ENCODE measurements around the gene ATCAY. TPM values are rescaled to one million over a fixed set of nuclear protein-coding genes. Genes with fewer than 3 reads are reported as not detected.

ATCAY gene
- total RNA-seq, 1 donor from 2014 or later = not detected

DNA sequence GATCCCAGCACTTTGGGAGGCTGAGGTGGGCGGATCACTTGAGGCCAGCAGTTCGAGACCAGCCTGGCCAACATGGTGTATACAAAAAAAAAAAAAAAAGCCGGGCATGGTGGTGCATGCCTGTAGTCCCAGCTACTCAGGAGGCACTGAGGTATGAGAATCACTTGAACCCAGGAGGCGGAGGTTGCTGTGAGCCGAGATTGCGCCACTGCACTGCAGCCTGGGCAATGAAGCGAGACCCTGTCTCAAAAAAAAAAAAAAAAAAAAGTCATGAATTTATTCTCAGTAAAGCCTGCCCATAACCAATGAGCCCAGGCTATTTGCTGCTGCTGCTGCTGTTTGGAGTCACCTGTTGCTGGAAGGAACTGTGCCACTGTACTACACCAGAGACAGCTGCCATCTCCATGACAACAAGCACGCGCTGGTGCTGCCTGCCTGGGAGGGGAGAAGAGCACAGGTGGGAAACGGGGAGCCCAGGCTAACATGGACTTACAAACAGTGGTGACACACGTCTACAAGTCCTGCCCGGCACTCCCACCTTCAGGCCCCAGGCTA lies 23.0 kb upstream of the ATCAY start:
- Histone ChIP-seq H3K4me1 (no peaks in the 10 kb centered on the region), H3K36me3 (no peaks in the 10 kb centered on the region), H3K4me3 (no peak overlapping the region), H3K27ac (replicated peaks) (no peak overlapping the region), H3K27me3 (ENCODE audit: low read depth) (peaks cover 19% of the 10 kb centered on the region), H3K9me3 (replicated peaks) (peaks cover 5% of the 10 kb centered on the region)
- intact Hi-C loops (cut with micrococcal nuclease) = no loop called here
- no peak for DNase-seq
- TF ChIP-seq CTCF (IDR thresholded peaks at IDR 0.05; ENCODE audit: borderline replicate concordance) = no peak

DNA sequence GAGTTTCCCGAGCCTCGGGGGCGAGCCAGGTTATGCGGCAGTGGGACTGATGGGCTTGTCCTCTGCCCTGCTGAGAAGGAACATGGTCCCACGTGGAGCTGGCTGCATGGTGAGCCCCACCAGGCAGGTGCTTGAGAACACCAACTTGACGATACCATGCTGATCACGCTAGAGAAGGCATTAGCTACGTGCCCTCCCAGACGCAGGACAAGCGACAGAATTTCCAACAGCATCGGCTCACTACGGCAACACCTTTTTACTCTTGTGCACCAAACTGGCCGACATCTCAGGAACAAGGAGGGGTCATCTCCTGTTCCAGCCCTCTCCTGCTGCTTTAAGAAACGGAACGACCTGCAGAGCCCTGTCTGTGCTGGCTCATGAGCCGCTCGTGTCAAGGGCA lies 20.0 kb upstream of the ATCAY start:
- Histone ChIP-seq H3K27ac (replicated peaks) (no peak overlapping the region), H3K27me3 (ENCODE audit: low read depth) (peaks cover 48% of the 10 kb centered on the region), H3K4me1 (no peaks in the 10 kb centered on the region), H3K9me3 (replicated peaks) (no peaks in the 10 kb centered on the region), H3K4me3 (no peak overlapping the region), H3K36me3 (no peaks in the 10 kb centered on the region)
- intact Hi-C loops (cut with micrococcal nuclease) = no loop called here
- TF ChIP-seq CTCF (IDR thresholded peaks at IDR 0.05; ENCODE audit: borderline replicate concordance) = no peak
- no peak for DNase-seq

GRCh38 chr19:3862826-3863500 lies 17.5 kb upstream of the ATCAY start:
- DNase-seq = no peak
- intact Hi-C loops (cut with micrococcal nuclease) = no loop called here
- Histone ChIP-seq H3K9me3 (replicated peaks) (no peaks in the 10 kb centered on the region), H3K4me1 (no peaks in the 10 kb centered on the region), H3K27ac (replicated peaks) (no peak overlapping the region), H3K27me3 (ENCODE audit: low read depth) (peaks cover 72% of the 10 kb centered on the region), H3K36me3 (no peaks in the 10 kb centered on the region), H3K4me3 (no peak overlapping the region)
- no peak for TF ChIP-seq CTCF (IDR thresholded peaks at IDR 0.05; ENCODE audit: borderline replicate concordance)

DNA sequence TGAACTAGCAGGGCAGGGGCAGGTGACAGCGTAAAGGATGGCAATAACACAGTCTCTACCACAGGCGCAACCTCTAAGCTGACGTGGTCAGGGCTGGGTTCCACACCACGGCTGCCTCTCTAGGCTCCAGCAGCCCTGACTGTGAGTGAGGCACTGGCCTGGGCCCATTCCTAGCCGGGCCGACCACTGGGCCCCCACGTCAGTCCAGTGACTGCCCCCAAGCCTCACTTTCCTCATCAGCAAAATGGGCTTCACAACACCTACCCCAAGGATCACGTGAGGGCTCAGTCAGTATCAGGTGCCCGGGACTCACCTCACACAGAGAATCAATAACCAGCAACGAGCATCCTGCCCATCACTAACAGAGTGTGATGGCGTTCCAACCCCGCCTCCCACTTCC lies 16.8 kb upstream of the ATCAY start:
- no peaks in the 10 kb centered on the region for H3K36me3 ChIP-seq
- H3K9me3 ChIP-seq (replicated peaks) = no peaks in the 10 kb centered on the region
- intact Hi-C loops (cut with micrococcal nuclease) = no loop called here
- peaks cover under 1% of the 10 kb centered on the region for H3K4me1 ChIP-seq
- no peak for TF ChIP-seq CTCF (IDR thresholded peaks at IDR 0.05; ENCODE audit: borderline replicate concordance)
- H3K4me3 ChIP-seq = no peak overlapping the region
- no peak for DNase-seq
- H3K27ac ChIP-seq (replicated peaks) = no peak overlapping the region
- H3K27me3 ChIP-seq (ENCODE audit: low read depth) = peaks cover 79% of the 10 kb centered on the region

DNA sequence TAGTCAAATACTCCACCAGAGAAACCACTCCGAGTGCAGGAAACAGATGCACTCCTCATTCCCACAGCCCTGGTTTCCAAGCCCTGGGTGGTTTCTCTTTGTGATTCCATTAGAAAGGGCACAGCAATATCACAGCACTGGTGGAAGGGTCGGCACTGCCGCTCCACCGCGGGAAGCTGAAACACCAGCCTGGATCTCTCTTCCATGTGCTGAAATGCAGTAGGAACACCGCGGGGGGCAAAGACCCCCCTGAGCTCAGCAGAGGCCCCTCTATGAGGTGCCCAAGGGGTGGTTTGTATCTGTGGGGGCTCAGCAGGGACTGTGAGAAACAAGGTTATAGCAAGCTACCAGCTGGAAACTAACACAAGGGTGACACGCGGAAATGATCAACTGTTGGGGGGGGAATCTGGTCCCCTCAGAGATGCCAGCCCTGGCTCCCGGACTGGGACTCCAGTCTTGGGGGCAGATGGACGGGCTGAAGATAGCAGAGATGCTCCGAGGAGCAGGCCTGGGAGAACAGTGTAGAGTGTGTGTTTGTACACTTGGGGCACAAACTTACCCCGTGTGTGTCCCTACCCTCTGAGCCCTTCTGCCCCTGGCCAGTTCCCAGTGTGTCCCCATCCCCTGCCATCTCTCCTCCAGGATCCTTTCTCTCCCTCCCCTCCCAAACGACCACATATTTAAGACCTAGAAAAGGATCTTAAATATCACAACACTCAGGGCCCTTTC lies 13.4 kb upstream of the ATCAY start:
- no peak overlapping the region for H3K27ac ChIP-seq (replicated peaks)
- TF ChIP-seq CTCF (IDR thresholded peaks at IDR 0.05; ENCODE audit: borderline replicate concordance) = no peak
- peaks cover 96% of the 10 kb centered on the region for H3K27me3 ChIP-seq (ENCODE audit: low read depth)
- H3K36me3 ChIP-seq = no peaks in the 10 kb centered on the region
- no peak for DNase-seq
- H3K4me1 ChIP-seq = peaks cover 5% of the 10 kb centered on the region
- H3K4me3 ChIP-seq = no peak overlapping the region
- H3K9me3 ChIP-seq (replicated peaks) = no peaks in the 10 kb centered on the region
- intact Hi-C loops (cut with micrococcal nuclease) = no loop called here

Measured in left ventricle myocardium inferior (tissue), 1 donor.